Islet precursor cell (in vitro differentiated cells): ENCODE data around the gene ZNF566.

Source experiments
- DNase-seq: peaks from one replicate; pipeline ENCODE4 v3.0.0-alpha.2; 2018

Gene ZNF566

DNA sequence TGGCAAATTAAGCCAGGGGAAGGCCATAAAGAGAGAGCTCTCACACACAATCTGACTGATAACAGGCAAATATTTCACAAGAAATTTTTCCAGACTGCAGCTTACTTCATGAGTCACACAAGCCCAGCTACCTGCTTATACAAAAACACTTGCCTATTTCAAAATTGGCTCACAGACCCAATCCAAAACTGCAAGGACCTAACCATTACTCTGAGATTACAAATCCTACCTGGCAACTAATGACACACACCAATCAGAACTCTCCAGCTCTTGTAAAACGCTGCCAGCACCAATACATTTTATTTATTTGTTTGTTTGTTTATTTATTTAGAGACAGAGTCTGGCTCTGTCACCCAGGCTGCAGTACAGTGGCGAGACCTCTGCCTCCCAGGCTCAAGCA is 52.8 kb downstream of the ZNF566 start:
- DNase-seq: no peak

DNA sequence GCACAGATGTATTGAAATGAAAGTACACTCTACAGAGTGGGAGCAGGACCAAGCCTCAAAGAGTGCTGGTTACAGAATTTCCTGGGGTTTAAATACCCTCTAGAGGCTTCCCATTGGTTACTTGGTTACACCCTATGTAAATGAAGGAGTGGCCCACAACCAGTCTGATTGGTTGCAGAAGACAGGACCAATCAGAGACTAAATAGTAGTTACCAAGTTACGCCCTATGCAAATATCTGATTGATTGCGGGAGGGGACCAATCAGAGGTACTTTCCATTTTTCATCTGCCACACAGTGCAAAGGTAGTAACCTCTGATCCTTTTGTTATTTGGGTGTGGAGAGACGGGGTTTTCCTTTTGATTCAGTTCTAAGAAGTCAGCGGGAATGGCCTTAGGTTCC is 65.4 kb downstream of the ZNF566 start:
- no peak for DNase-seq

DNA sequence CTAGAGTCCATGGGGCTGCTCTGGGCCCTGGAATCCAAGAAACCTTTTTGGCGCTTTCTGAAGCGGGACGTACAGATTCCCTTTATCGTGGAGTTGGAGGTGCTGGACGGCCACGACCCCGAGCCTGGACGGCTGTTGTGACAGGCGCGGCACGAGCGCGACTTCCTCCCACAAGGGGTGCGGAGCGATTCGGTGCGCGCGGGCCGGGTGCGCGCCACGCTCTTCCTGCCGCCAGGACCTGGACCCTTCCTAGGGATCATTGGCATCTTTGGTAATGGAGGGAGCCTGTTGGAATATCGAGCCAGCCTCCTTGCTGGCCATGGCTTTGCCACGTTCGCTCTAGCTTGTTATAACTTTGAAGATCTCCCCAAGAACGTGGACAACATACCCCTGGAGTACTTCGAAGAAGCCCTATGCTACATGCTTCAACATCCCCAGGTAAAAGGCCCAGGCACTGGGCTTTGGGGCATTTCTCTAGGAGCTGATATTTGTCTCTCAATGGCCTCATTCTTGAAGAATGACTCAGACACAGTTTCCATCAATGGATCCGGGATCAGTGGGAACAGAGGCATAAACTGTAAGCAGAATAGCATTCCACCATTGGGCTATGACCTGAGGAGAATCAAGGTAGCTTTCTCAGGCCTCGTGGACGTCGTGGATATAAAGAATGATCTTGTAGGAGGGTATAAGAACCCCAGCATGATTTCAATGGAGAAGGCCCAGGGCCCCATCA is 67.4 kb downstream of the ZNF566 start:
- DNase-seq: peak; percentile 49

DNA sequence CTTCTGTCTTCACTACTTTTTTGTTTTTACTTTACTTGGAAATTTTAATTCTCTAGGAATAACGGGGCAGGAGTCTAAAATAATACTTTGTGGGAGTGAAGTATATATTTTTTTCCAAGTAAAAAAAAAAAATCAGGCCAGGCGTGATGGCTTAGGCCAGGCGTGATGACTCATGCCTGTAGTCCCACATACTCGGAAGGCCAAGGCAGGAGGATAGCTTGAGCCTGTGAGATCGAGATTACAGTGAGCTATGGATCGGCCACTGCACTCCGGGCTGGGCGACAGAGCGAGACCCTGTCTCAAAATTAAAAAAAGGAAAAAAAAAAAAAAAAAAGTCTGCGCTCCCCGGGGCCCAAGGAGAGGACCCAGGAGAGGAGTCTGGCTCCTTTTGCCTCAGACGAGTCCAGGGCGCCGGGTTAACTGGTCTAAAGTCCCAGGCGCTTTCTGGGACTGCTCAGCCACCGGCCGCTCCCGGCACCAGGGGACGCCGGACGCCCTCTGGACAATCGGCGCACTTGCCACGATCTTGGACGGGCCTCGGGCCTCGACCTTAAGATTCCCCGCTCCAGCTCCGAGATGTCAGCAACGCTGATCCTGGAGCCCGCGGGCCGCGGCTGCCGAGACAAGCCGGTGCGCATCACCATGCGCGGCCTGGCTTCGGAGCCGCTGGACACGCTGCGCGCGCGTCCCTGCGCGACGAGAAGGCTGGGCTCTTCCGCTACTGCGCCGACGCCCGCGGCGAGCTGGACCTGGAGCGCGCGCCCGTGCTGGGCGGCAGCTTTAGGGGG is 68.2 kb downstream of the ZNF566 start:
- DNase-seq: peak; percentile 54

DNA sequence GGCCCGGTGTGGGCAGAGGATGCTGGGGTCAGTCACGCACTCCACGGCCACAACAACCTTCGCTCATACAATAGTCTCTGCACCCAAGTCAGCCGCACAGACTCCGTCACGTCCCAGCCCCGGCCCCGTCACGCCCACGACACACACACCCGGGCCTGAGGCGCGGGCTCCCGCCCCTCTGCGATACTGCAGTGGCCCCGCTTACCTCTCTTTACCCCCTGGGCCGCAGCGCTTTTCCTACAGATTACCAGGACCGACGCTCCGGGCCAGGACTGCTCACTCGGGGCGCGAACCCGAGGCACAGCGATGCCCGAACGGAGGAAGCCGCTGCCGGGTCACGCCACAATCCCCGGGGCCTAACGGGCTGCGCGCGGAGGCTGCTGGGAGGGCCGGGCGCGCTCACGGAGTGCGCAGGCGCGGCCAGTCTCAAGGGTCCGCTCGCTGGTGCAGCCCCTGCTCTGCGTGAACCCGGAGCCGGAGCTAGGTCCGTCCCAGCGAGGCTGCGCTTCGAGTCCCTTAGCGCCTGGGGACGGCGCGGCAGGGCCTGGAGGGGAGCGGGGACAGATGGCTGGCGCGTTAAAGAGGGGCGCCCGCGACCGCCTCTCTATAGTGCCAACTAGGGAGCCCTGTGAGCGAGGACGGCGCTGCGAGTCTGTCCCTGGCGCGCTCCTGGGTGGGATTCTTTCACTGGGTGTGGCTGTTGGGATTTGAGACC is 70.9 kb downstream of the ZNF566 start, which contains the start of gene ZFP82:
Gene ZFP82 (minus strand): TSS at position 358 of the 715 bp plus-strand sequence. CDS start 8,855 bp downstream, outside the sequence.
- DNase-seq: peak; percentile 94

DNA sequence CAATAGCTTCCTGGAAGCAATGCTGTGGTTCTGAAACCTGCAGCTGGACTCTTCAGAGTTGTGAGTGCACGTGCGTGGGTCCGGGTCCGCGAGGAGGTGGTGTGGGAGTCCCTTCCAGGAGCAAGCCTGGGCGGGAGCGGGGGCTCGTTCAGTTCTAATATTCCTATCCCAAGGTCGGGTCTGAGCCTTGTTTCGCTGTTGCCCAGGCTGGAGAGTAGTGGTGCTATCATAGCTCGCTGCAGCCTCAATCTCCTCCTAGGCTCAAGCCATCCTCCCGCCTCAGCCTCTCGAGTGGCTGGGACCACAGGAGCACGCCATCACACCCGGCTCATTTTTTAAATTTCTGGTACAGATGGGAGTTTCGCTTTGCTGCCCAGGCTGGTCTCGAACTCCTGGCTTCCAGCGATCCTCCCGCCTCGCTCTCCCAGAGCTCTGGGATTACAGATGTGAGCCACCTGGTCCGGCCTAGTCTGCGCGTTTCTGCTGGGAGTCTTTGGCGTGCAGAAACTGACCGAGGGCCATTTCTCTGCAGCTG is 71.5 kb downstream of the ZNF566 start:
- DNase-seq: no peak

DNA sequence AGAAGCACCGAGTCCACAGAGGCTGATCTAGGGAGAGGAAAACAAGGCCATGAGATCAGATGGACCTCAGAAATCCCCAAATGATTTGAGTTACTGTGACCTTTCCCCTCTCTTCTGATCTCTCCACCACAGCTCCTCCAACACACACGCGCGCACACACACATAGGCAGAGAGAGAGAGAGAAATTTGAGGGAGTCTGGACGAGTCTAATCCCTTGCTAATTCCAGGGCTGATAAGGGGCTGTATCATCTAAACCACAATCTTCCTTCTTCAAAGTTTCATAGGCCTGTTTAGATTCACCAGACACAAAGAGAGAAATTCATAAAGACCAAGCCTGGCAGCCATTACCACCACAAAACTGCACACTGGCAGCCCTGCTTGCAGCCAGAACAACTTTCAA is 79.5 kb downstream of the ZNF566 start:
- no peak for DNase-seq

DNA sequence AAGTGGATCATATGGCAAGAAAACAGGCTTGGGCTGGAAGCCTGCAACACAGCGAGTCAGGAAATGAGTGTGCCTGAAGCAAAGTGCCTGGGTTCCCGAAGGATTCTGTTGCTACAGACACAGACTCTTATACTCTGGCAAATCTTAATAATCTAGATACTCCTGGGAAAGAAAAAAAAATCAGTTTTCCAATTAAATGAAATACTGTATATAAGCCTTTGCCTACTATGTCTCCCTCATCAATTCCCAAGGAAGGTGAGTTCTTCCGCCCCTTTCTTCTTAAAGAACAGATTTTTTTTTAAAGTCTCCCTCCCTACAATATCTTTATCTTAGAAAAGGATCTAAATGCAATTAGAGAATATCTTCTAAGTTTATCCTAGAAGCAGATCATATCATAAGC is 81.3 kb downstream of the ZNF566 start:
- no peak for DNase-seq

DNA sequence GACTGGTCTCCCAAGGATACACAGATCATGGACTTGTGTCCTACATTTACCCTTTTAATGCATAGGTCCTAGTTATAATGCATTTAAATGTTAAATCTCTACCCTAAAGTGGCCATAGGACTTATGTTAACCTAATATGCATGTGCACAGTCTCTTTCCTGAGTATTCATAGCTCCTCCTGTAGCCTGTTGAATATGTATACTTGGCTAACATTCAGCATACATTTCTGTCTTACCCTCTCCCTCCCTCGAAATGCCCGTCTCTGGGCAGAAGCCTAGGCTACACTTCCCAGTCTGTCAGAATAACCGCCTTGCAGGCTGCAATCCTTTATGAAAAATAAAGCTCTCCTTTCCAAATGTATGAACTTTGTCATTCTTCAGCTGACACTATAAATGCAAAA is 84.9 kb downstream of the ZNF566 start:
- no peak for DNase-seq

DNA sequence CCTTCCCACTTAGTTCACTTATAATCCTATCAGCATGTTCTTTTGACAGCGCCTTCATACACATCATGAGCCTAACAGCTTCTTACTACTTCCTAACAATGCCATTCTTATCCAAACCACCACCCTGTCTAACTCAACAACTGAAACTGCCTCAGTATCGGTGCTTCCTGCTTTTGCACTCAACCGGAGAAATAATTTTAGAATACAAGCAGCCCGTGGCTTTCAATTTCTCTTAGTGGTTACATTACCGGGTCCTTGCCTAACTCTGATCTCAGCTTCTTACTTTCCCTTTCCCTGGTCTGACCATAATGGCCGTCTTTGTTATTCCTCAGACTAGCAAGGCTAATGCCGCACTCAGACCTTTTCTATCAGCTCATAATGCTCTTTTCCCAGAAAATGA is 87.9 kb downstream of the ZNF566 start:
- no peak for DNase-seq

DNA sequence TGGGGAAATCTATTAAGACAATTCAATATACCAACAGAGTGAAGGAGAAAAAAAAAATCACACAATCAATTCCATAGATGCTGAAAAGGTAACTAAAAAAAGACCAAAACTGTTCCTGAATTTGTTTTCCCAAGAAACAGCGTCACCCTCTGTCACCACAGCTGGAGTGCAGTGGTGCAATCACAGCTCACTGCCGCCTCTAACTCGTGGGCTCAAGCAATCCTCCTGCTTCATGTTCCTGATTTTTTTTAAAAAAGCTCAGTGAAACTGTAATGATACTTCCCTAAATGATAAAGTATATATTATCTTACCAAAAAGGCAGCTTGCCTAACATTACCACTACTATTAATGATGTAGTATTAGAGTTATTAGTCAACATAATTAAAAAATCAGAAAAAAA is 90.8 kb downstream of the ZNF566 start:
- no peak for DNase-seq
